Vagina (tissue), 2 donors: ENCODE measurements around the gene DYSF. TPM values are rescaled to one million over a fixed set of nuclear protein-coding genes. Genes with fewer than 3 reads are reported as not detected.

Experiments
- DNase-seq, 2 donors: peaks; one replicate each; pipeline ENCODE4 v3.0.0-alpha.2; 2017; ENCODE audit errors: extremely low spot score in 2 of 2
- H3K27ac ChIP-seq: fragments of 200-600 bp; sonication (generic); one replicate; pipeline ENCODE4 v1.5.1; 2019
- H3K27me3 ChIP-seq: fragments of 200-600 bp; sonication (generic); one replicate; pipeline ENCODE4 v1.5.1; 2019
- H3K36me3 ChIP-seq, 2 donors: fragments of 200-600 bp; sonication (generic); one replicate each; pipeline ENCODE4 v1.5.1; 2017 to 2019
- H3K4me1 ChIP-seq: fragments of 200-600 bp; sonication (generic); one replicate; pipeline ENCODE4 v1.5.1; 2019
- H3K4me3 ChIP-seq, 2 donors: fragments of 200-600 bp; sonication (generic); 1 replicate in 1 of 2; 2 replicates in 1 of 2; pipeline ENCODE4 v1.5.1; 2016 to 2019
- H3K9me3 ChIP-seq: fragments of 200-600 bp; sonication (generic); one replicate; pipeline ENCODE4 v1.5.1; 2019
- POLR2A ChIP-seq, 2 donors: fragments of 450-650 bp; IDR thresholded peaks; one replicate each; pipeline ENCODE4 v1.6.1; 2017; ENCODE audit warnings: antibody characterized with exemption in 2 of 2, mild to moderate bottlenecking in 2 of 2, moderate library complexity in 2 of 2
- POLR2AphosphoS5 ChIP-seq, 2 donors: sonication (generic); formaldehyde crosslinking; IDR thresholded peaks; one replicate each; pipeline ENCODE4 v1.9.0; 2017; ENCODE audit warnings: antibody characterized with exemption in 2 of 2, mild to moderate bottlenecking in 2 of 2, low read depth in 1 of 2; ENCODE audit not compliant: insufficient read depth in 1 of 2
- intact Hi-C: fragments of 100-400 bp; cut with DNase I; formaldehyde crosslinking; loops from one replicate; pipeline ENCODE4 v1.15.1; 2023
- total RNA-seq: library from RNA; depleted of rRNA; stranded (reverse); fragments of >200 nt; gene quantifications from one replicate; pipeline ENCODE4 v1.2.3, GENCODE V29; 2016
- TF ChIP-seq, protein P1 (sequence below), 3 experiments: fragments of 450-650 bp in 2 of 3; fragments of 200-600 bp in 1 of 3; sonication (generic) in 1 of 3; IDR thresholded peaks; one replicate each; pipeline ENCODE4 v1.5.1; 2017 to 2019; ENCODE audit warnings: antibody characterized with exemption in 3 of 3, mild to moderate bottlenecking in 2 of 3, moderate library complexity in 2 of 3

DYSF gene
- total RNA-seq, 1 donor from 2014 or later = 10.1 TPM

DNA sequence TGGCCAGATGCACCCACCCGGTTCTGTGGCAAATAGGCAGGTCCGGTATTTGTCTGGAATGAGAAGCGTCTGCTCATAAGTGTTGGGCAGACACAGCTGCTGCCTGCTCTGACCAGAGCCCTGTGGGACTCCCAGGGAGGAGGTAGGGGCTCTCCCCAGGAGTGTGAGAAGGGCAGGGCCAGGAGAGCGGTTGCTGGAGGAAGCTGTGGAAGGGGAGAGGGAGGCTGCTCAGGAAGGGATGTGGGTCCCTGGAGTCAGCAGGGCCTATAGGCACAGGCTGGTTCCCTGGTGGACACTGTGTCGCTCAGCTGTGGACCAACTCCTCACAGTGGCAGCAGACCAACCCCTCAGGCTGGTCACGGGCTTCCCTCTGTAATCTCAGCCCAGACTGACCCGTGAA is 109.2 kb downstream of the DYSF start:
- Histone ChIP-seq H3K4me1 (peaks cover 7% of the 10 kb centered on the region), H3K4me3 (no peak overlapping the region), H3K27me3 (no peaks in the 10 kb centered on the region), H3K27ac (no peak overlapping the region), H3K36me3 (no peaks in the 10 kb centered on the region), H3K9me3 (no peaks in the 10 kb centered on the region)
- TF ChIP-seq POLR2A (IDR thresholded peaks at IDR 0.05) = no peak
- TF ChIP-seq POLR2AphosphoS5 (IDR thresholded peaks at IDR 0.05; ENCODE audit: insufficient read depth in 1 of 2, low read depth in 1 of 2) = no peak
- TF ChIP-seq, protein P1, sequence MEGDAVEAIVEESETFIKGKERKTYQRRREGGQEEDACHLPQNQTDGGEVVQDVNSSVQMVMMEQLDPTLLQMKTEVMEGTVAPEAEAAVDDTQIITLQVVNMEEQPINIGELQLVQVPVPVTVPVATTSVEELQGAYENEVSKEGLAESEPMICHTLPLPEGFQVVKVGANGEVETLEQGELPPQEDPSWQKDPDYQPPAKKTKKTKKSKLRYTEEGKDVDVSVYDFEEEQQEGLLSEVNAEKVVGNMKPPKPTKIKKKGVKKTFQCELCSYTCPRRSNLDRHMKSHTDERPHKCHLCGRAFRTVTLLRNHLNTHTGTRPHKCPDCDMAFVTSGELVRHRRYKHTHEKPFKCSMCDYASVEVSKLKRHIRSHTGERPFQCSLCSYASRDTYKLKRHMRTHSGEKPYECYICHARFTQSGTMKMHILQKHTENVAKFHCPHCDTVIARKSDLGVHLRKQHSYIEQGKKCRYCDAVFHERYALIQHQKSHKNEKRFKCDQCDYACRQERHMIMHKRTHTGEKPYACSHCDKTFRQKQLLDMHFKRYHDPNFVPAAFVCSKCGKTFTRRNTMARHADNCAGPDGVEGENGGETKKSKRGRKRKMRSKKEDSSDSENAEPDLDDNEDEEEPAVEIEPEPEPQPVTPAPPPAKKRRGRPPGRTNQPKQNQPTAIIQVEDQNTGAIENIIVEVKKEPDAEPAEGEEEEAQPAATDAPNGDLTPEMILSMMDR (IDR thresholded peaks at IDR 0.05) = no peak
- DNase-seq = no peak
- intact Hi-C loops = no loop called here

DNA sequence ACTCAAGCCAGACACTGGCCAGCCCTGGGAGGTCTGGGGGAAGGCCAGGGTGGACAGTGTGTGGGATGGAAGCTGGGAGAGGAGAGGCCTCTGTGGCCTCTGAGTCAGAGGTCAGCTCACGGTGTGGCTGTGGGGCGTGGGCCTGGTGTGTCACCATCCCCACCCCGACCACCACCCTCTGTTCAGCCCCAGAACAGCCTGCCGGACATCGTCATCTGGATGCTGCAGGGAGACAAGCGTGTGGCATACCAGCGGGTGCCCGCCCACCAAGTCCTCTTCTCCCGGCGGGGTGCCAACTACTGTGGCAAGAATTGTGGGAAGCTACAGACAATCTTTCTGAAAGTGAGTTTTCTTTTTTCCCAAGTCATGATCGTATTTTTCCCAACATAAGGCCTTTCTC is 110.5 kb downstream of the DYSF start:
- no peaks in the 10 kb centered on the region for H3K27me3 ChIP-seq
- DNase-seq = no peak
- peaks cover 7% of the 10 kb centered on the region for H3K4me1 ChIP-seq
- H3K36me3 ChIP-seq = no peaks in the 10 kb centered on the region
- no peak overlapping the region for H3K27ac ChIP-seq
- no peaks in the 10 kb centered on the region for H3K9me3 ChIP-seq
- TF ChIP-seq, protein P1 (IDR thresholded peaks at IDR 0.05) = no peak
- no peak for TF ChIP-seq POLR2A (IDR thresholded peaks at IDR 0.05)
- no peak for TF ChIP-seq POLR2AphosphoS5 (IDR thresholded peaks at IDR 0.05; ENCODE audit: insufficient read depth in 1 of 2, low read depth in 1 of 2)
- intact Hi-C loops = no loop called here
- H3K4me3 ChIP-seq = no peak overlapping the region

DNA sequence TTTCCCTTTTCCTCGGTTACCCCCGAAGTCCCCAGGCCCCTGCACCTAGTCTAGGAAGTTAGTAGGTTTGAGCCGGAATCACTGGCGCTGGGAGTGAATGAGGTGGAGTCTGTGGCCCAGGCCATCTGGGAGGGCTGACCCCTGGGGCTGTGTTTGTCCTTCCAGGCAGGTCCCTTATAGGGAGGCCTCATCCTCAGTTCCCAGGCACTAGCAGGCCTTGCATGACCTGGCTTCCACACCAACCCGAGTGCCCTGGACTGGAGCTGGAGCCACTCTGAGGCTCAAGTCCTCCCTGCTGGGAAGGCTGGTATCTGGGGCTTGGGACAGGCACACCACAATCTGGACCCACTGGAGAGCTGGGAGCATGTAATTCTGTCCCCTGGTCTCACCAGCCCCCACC is 111.0 kb downstream of the DYSF start:
- no peaks in the 10 kb centered on the region for H3K9me3 ChIP-seq
- no peaks in the 10 kb centered on the region for H3K36me3 ChIP-seq
- no peak overlapping the region for H3K27ac ChIP-seq
- no peak for TF ChIP-seq POLR2AphosphoS5 (IDR thresholded peaks at IDR 0.05; ENCODE audit: insufficient read depth in 1 of 2, low read depth in 1 of 2)
- no peak for TF ChIP-seq POLR2A (IDR thresholded peaks at IDR 0.05)
- TF ChIP-seq, protein P1 (IDR thresholded peaks at IDR 0.05) = no peak
- no peak for DNase-seq
- no peak overlapping the region for H3K4me3 ChIP-seq
- H3K27me3 ChIP-seq = no peaks in the 10 kb centered on the region
- H3K4me1 ChIP-seq = peaks cover 7% of the 10 kb centered on the region
- intact Hi-C loops = no loop called here

DNA sequence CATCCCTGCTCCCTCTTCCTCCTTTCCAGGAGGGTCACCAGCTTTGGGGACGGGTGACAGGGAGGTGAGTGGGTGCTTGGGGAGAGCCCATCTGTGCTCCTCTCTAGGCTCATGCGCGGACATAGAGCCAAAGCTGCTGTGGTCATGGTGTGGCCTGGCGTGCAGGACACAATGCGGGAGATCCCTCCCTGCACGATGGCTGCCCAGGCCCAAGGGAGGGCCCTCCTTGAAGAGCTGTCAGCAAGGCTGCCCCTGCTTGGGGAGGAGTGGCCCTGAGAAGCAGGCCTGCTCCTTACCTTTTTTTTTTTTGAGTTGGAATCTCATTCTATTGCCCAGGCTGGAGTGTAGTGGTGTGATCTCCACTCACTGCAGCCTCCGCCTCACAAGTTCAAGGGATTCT is 111.4 kb downstream of the DYSF start:
- intact Hi-C loops = no loop called here
- Histone ChIP-seq H3K4me3 (no peak overlapping the region), H3K36me3 (no peaks in the 10 kb centered on the region), H3K27ac (no peak overlapping the region), H3K27me3 (no peaks in the 10 kb centered on the region), H3K4me1 (peaks cover 7% of the 10 kb centered on the region), H3K9me3 (no peaks in the 10 kb centered on the region)
- no peak for TF ChIP-seq POLR2AphosphoS5 (IDR thresholded peaks at IDR 0.05; ENCODE audit: insufficient read depth in 1 of 2, low read depth in 1 of 2)
- TF ChIP-seq POLR2A (IDR thresholded peaks at IDR 0.05) = no peak
- TF ChIP-seq, protein P1 (IDR thresholded peaks at IDR 0.05) = no peak
- no peak for DNase-seq

DNA sequence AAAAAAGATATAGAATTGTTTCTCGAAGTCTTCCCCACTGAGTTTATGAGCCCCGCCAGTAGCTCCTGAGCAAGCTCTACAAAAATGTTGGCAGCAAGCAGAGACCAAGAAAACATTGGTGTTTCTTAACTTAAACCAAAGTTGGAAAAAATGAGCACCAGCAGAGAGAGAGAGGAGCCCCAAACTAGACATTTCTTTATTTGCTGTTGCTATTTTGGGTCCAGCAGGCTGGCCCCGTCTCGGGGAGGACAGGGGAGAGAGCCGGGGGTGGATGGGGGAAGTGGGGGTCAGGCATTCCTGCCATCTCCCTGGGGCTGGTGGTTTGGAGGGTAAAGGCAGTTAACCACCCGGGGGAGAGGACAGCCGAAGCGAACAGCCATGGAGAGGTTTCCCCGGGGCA is 113.0 kb downstream of the DYSF start:
- no peaks in the 10 kb centered on the region for H3K27me3 ChIP-seq
- H3K36me3 ChIP-seq = no peaks in the 10 kb centered on the region
- H3K4me3 ChIP-seq = no peak overlapping the region
- no peaks in the 10 kb centered on the region for H3K9me3 ChIP-seq
- no peaks in the 10 kb centered on the region for H3K4me1 ChIP-seq
- H3K27ac ChIP-seq = no peak overlapping the region
- intact Hi-C loops = no loop called here
- no peak for DNase-seq
- no peak for TF ChIP-seq POLR2A (IDR thresholded peaks at IDR 0.05)
- TF ChIP-seq POLR2AphosphoS5 (IDR thresholded peaks at IDR 0.05; ENCODE audit: insufficient read depth in 1 of 2, low read depth in 1 of 2) = no peak
- TF ChIP-seq, protein P1 (IDR thresholded peaks at IDR 0.05) = no peak
